ENCODE data around the gene ZER1. TPM values are rescaled to one million over a fixed set of nuclear protein-coding genes. Genes with fewer than 3 reads are reported as not detected.
"Not testable (repeated sequence)": the region's sequence is repeated elsewhere in the genome, so short reads cannot be mapped to it uniquely, and the experiment has no call there.

The ZER1 gene
- total RNA-seq, 1 donor from 2014 or later, result 11.5 TPM

DNA sequence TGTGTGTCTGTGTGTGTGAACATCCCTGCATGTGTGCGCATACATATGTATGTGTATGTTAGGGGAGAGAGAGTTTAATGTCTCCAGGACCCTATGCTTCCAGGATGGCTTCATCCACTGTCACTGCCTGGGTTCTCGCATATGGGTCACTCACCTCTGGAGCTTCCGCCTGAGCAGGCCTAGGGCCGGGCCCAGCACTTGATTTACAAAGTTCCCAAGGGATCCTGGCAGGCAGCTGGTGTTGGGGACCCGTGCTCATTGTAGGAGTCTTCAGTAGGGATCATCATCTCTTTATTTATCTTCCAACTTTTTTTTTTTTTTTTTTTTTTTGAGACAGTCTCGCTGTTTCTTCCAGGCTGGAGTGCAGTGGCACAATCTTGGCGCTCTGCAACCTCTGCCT, 28.3 kb upstream of the ZER1 start:
- DNase-seq (ENCODE audit: low read depth), result no peak
- TF ChIP-seq CTCF (conservative IDR thresholded peaks at IDR 0.05; ENCODE audit: low read depth, low read length), result no peak
- H3K4me3 ChIP-seq (ENCODE audit: low read depth, low read length), result no peak overlapping the region

DNA sequence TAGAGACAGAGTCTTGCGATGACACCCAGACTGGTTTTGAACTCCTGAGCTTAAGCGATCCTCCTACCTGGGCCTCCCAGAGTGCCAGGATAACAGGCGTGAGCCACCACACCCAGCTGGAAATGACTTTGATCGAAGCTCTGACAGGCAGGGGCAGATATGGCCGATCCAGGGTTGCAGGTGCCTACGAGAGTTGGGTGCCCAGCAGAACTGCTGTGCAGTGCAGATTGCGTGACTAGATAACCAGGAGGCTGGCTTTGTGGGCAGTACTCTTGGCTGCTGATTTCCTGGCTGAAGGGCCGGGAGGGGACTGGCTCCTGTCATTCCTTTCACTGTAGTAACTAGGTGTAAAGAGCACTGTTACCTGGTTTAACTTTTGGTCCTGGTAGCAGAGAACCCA, 27.2 kb upstream of the ZER1 start:
- no peak overlapping the region for H3K4me3 ChIP-seq (ENCODE audit: low read depth, low read length)
- TF ChIP-seq CTCF (conservative IDR thresholded peaks at IDR 0.05; ENCODE audit: low read depth, low read length), result no peak
- DNase-seq (ENCODE audit: low read depth), result no peak

GRCh38 chr9:128794961-128795360, 23.2 kb upstream of the ZER1 start:
- DNase-seq (ENCODE audit: low read depth); H3K4me3 ChIP-seq (ENCODE audit: low read depth, low read length): not testable (repeated sequence)

- no peak for DNase-seq (ENCODE audit: low read depth)
- no peak for TF ChIP-seq CTCF (conservative IDR thresholded peaks at IDR 0.05; ENCODE audit: low read depth, low read length)
- H3K4me3 ChIP-seq (ENCODE audit: low read depth, low read length), result no peak overlapping the region
Measured at GRCh38 chr9:128792978-128793686, 21.4 kb upstream of the ZER1 start.

GRCh38 chr9:128792134-128792533, 20.4 kb upstream of the ZER1 start:
- H3K4me3 ChIP-seq (ENCODE audit: low read depth, low read length), result no peak overlapping the region
- no peak for TF ChIP-seq CTCF (conservative IDR thresholded peaks at IDR 0.05; ENCODE audit: low read depth, low read length)
- DNase-seq (ENCODE audit: low read depth), result no peak

GRCh38 chr9:128790536-128790935, 18.8 kb upstream of the ZER1 start:
- no peak overlapping the region for H3K4me3 ChIP-seq (ENCODE audit: low read depth, low read length)
- no peak for TF ChIP-seq CTCF (conservative IDR thresholded peaks at IDR 0.05; ENCODE audit: low read depth, low read length)
- DNase-seq (ENCODE audit: low read depth), result no peak

GRCh38 chr9:128788445-128788844, 16.7 kb upstream of the ZER1 start:
- TF ChIP-seq CTCF (conservative IDR thresholded peaks at IDR 0.05; ENCODE audit: low read depth, low read length), result no peak
- H3K4me3 ChIP-seq (ENCODE audit: low read depth, low read length), result peak overlapping the region; percentile 97
- DNase-seq (ENCODE audit: low read depth), result no peak

All from epithelial cell of proximal tubule (primary cell).